Epidermal melanocyte (primary cell): Measurements from ENCODE around the gene SIX2.

Source experiments
- DNase-seq: peaks from one replicate; pipeline ENCODE4 v3.0.0; 2011; ENCODE audit warnings: low spot score; ENCODE audit not compliant: insufficient read length

SIX2 gene

DNA sequence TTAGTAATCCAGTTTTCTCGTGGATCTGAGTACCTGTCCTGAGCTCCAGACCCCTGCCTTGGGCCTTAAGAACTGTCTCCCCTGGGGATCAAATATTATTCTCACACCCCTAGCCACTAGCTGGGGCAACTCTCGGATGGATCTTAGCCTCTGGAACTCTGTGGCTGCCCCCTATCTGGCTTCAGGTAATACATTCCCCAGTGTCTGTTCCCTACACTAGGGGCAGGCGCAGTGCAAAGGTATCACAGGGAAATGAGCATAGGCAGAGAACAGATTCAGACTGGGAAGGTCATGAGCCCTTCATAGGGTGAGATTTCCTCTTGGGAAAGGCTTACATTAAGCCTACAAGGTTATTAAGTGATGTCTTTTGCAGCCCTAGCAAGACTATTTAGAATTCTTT, 11.2 kb upstream of the SIX2 start:
- no peak for DNase-seq

DNA sequence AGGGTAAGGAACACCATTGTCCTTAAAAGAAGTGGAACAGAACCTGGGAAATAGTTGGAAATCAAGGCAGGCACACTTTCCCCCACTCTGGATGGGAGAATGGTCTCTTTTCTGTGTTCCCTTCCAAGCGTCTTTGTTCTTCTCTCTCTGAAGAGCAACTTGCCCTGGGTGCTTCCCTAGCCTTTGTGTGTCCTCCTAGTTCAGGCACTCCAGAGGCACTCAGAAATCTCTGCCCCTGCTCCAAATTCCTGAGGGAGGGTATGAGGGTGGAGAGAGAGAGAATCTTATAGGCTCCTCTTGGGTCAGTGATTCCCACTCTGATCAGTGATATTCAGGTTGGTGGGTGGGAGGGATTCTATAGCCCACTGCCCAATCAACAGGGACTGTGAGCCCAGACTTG, 8.8 kb upstream of the SIX2 start:
- DNase-seq: no peak

DNA sequence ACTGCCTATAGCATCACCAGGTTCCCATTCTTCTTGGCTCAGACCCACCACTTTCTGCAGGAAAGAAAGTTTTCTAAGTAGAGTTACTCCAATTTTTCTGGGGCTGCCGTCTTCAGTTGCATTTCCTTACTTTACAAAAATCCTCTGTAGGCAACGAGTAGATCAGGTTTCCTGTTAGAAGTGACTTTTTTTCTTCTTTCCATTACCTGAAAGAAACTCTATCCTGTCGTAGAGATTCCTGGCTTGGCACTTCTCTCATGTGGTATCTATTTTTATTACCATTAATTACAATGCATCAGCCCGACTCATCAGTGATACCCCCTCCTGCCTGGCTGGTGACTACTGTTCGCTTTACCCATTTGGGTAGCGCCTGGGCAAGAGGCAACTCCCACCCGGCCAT, 5.6 kb upstream of the SIX2 start:
- no peak for DNase-seq

DNA sequence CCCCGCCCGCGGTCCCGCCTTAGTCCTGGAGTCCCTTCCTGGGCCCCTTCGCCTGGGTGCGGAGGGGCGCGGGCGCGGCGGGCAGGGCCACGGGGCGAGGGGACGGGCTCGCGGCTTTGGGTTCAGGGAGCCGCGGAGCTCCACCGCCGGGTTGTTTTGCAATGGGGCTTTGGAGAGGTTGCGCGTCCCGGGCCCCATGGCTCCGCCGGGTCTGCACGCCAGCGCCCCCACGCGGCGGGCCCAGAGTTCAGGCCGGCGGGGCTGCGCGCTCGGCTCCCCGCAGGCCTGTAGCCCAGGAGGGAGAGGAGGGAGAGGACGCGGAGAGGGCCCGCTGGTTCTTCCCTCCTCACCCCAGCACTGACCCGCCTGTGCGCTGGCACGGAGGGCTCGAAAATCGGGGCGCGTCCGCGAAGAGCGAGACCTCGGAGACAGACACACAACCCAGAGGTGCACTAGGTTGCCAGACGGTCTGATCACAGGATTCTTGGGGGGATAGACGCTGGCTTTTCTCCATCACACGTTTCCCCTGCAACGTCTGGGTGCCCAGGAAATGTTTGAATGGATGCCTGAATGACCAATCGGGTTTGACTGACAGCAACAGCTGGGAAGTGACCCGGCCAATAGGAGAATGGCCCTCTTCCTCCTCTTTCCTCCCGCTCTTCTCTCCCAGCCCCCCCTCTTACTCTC, 4.9 kb upstream of the SIX2 start:
- no peak for DNase-seq

DNA sequence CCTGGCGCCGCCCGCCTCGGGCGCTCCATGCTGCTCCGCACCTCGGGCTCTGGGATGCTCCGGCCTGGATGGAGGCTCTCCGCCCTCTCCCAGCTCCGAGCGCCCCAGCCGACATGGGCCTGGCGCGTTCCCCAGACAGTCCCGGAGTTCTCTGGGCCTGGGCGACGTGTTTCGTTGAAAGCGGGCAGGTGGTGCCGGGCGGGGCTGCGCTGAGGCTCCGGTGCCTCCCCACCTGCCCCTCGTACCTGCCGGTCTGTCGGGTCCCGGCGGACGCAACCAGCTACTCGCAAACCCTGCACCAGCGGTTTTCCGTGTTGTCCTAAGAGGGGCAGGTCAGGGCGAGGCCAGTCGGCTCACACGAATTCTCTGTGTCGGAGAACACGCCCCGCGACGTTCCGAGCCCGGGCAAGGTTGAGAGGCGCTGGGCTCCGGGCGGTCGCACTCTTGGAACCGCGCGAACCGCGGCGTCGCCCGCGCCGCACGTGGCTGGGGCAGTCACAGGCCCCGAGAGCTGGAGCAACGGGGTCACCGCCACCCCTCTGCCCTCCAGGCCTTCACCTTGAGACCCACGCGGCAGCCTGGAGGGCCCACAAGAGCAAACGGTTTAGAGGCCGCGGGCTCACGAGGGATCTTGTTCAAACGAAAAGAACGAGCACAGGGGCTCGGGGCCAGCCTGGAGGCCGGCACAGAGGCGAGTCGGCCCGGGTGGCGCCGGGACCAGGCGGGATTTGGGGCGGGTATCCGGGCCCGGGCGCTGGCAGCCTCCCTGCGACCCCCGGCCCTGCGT, 4.2 kb upstream of the SIX2 start:
- no peak for DNase-seq

DNA sequence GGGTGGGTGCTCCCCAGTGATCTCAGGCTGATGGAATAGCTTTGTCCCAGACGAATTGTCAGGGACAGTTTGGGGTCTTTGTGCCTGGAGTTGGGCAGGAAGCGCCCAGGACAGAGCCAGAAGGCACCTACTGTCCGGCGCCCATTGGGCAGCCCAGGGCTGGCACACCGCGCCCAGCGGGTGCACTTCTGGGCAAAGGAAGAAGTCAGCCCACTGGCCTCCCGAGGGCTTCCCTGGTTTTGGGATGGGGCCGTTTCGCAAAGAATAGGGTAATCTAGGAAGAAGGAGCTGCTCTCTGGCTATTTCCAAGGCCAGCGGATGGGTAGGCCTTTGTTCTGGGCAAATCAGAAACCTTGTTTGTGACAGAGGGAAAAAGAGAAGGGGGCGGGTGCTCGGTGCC, 3.5 kb upstream of the SIX2 start:
- DNase-seq: no peak

DNA sequence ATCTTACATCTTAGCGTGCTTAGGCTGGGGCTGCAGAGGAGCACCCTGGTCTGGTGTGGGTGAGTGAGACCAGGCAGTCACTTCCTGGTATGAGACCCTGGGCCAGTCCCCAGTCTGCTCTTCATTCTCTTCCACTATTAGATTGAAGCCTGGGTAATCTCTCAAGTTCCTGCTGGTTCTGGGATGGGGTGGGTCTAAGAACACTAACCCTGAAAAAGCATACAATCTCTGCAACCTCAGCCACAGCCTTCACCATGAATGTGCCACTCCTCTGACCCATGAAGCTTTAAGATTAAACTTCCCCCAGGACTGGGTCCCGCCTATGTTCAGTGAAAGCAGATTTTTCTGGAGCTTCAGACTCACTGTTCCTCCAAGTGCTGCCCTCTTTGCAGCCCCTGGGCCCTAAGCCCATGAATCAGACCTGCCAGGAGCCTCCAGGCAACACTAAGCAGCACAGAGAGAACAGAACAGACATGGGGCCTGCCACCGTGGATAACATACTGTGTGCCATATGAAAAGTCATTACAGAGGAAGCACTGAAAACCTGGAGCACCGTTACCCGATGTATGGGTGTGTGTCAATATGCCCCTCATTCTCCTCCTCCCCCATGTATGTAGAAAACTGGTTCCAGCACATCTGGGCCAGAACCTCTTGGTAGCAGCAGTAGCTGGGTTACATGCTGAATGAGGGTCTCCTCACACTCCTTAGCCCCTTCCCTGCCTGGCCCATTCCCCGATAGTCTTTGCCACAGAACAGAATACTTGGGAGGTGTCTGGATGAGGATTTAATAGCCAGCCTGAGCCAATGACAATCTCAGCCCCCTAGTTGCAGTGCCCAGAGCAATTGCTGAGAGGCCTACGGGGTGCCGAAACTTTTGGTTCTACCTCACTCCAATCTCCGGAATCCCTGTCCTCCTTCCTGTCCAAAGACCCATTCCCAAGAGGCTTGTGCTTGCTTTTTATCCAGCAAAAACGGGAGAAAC, 2.7 kb upstream of the SIX2 start:
- no peak for DNase-seq

DNA sequence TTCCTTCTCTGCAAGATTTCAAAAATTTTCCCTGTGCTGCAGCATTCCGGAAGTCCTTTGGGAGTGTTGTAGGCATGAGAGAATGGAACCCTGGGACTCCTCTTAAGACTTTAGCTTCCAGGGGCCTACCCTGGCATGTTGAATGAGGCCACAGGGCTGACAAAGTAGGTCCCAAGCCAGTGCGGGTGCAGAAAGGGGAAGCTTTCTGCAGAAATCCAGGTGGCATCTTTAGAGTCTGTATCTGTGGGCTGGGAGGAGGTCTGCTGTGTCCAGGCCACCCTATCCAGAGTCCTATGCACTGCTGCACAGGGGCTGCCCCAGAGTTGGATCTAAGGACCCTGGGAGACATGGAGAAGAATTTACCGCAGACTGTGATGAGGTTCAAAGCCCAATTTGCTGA, 1.9 kb upstream of the SIX2 start:
- no peak for DNase-seq

DNA sequence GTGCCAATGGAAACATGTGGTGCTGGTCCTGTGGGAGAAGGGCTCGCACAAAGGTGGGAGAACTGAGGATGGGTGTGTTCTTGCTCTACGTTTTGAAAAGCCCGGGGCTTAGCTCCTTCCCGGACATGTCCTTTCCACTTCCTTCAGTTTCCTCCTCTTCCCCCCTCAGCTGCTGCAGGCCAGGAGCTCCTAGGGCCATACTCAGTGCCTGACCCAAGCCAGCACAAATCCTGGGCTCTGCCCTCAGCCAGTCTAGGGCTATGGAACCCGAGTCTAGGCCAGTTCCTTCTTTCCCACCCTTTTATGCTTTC, 1.4 kb upstream of the SIX2 start:
- DNase-seq: no peak

DNA sequence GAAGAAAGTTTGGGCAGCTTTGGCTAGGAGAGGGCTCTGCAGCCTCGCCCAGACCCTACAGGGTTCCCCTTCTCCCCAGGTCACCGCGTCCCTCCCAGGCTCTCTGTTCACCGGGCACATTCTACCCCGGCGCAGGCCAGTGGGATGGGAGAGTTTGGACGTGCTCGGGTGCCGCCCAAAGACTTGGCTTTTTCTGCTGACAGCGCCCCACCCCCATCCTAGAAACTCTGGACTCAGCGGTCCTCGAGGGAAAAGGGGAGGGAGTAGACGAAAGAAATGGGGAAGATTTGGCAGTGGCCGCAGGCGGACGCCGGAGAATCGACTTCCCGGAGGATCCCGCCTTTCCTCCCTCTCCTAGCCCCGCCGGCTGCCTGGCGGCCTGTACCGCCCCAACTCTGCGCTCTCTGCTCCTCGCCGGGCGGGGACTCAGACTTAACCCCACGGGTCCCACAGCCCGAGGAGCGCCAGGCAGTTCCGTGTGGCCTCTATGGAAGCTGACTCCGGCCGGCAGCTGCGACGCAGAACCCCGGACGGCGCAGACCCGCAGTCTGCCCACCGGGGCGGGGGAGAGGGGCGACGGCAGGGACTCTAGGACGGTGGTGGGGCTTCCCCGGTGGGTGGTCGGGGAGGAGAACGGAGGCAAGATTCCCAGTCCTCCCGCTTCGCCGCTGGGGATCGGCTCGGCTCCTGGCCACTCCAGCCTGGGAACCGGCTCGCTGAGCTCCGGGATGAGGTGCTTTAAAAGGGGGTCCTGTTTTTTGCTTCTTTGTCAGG, 863 bp upstream of the SIX2 start:
- DNase-seq: peak; percentile 79

DNA sequence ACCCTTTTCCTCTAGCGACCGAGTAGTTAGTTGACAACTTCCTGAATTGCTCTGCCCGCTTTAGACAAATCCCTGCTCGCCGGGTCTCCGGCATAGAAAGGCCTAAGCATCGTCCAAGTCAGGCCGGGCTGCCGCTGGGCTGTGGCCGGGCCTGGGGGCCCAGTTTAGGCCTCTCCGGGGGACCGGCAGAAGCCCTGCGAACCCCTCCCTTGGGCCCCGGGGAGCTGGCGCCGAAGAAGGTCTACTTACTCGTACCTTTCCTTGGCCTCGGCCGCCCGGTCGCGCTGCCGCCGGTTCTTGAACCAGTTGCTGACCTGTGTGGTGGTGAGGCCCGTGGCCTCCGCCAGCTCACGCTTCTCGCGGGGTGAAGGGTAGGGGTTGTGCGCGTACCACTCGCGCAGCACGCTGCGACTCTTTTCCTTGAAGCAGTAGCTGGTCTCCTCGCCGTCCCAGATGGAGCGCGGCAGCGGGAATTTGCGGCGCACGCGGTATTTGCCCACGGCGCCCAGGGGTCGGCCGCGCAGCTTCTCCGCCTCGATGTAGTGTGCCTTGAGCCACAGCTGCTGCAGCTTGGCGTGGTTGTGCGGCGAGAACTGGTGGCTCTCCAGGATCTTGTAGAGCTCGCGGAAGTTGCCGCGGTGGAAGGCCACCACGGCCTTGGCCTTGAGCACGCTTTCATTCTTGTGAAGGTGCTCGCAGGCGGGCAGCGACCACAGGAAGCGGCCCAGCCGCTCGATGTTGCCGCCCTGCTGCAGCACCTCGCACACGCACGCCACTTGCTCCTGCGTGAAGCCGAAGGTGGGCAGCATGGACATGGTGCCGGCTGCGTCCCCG, 739 bp downstream of the SIX2 start:
- no peak for DNase-seq

DNA sequence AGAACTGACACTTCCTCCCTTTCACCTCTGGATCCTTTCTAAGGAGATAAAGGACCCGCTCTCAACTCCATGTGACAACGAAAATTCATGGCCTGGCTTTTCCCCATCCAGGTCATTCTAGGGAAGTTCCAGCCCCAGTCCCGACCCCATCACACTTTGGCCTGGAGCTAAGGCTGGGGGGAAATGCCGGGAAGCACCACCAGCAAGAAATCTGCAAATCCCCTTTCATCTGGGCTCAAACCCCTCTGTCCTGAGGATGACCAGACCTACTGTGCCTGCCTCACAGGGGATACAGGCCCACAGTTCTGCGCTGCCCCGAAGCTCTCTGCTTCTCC, 1.3 kb downstream of the SIX2 start:
- DNase-seq: no peak

DNA sequence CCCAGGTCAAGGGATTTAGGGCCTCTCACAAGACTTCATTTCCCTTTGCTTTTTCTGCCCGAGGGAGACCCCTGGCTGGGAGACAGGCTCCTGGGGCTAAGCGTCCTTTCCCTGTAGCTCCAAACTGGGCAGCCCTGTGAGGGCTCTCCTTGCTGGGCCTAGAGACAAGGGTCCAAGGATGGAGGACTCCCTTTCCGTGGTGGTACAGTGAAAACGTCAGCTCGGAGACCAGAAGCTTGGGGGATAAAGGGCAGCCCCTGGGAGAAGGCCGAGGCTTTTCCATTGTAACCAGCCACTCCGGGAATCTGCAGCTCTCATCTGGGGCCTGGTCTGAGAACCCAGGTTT, 2.3 kb downstream of the SIX2 start:
- DNase-seq: no peak

DNA sequence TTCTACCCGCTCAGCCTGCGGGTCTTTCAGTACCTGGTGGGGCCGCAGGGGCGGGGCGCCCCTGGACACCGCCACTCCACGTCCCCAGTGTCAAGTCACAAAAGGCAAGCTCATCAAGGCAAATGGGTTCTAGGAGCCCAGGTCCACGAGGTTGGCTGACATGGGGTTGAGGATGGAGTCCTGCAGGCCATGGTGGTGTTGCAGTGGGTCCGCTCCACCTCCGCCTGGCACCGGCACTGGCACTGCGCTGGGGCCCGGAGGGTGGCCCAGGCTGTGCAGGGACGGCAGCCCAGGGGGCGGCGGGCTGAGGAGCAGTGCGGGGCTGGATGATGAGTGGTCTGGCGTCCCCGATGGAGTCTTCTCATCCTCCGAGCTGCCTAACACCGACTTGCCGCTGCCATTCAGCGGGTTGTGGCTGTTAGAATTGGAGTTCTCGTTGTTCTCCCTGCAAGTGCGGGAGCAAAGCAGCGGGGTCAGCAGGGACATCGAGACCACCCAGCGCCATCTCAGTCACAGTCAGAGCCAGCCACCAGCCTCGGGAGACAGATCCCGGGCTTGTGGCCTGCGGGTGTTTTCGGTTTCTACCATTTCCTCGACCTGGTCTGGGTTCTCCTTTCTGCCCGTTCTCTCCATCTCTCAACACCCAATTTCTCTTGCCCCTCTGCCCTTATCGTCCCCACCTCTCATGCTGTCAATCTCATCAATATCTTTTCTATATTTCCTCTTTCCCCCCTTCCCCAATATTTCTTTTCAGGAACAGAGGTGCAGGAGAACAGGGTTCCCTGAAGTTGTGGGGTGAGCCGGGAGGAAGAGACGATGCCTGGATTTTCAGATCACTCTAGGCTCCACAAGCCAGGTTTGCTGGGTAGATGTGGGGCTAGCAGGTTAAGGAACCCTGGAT, 3.0 kb downstream of the SIX2 start:
- DNase-seq: no peak

DNA sequence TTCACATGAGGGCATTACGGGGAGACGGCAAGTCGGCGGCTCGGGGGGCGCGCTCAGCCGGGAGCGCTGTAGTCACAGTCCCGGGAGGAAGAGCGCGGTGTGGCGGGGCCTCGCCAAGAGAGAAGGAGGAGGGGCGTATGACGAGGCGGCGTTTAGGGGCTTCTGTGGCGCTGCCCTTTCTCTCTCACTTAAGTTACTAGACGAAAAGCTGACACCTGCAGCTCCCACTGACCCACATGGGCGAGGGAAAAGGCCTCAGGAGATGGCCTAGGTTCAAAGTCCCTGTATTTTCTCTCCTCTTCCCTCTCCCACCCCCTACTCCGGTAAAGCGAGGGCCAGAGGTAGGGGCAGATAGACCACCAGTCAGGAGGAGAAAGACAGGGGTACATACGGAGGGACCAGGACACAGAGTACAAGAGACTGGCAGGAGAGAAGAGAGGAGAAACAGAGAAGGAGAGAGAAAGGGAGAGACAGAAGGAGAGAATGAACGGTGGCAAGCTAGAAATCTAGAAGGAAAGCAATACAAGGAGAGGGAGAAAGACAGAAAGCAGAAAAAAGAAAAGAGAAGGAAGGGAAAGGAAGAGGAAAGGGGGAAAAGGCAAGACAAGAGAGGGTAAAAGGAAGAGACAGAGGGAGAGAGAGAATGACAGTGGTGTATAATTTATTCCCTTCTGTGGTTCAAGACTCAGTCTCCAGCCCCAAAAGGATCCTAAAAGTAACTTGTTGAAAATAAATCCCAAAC, 3.8 kb downstream of the SIX2 start:
- no peak for DNase-seq

DNA sequence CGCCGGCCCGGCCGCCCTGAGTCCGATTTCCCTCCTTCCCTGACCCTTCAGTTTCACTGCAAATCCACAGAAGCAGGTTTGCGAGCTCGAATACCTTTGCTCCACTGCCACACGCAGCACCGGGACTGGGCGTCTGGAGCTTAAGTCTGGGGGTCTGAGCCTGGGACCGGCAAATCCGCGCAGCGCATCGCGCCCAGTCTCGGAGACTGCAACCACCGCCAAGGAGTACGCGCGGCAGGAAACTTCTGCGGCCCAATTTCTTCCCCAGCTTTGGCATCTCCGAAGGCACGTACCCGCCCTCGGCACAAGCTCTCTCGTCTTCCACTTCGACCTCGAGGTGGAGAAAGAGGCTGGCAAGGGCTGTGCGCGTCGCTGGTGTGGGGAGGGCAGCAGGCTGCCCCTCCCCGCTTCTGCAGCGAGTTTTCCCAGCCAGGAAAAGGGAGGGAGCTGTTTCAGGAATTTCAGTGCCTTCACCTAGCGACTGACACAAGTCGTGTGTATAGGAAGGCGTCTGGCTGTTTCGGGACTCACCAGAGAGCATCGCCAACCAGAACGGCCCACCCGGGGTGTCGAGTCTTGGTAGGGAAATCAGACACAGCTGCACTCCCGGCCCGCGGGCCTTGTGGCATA, 4.6 kb downstream of the SIX2 start:
- no peak for DNase-seq

DNA sequence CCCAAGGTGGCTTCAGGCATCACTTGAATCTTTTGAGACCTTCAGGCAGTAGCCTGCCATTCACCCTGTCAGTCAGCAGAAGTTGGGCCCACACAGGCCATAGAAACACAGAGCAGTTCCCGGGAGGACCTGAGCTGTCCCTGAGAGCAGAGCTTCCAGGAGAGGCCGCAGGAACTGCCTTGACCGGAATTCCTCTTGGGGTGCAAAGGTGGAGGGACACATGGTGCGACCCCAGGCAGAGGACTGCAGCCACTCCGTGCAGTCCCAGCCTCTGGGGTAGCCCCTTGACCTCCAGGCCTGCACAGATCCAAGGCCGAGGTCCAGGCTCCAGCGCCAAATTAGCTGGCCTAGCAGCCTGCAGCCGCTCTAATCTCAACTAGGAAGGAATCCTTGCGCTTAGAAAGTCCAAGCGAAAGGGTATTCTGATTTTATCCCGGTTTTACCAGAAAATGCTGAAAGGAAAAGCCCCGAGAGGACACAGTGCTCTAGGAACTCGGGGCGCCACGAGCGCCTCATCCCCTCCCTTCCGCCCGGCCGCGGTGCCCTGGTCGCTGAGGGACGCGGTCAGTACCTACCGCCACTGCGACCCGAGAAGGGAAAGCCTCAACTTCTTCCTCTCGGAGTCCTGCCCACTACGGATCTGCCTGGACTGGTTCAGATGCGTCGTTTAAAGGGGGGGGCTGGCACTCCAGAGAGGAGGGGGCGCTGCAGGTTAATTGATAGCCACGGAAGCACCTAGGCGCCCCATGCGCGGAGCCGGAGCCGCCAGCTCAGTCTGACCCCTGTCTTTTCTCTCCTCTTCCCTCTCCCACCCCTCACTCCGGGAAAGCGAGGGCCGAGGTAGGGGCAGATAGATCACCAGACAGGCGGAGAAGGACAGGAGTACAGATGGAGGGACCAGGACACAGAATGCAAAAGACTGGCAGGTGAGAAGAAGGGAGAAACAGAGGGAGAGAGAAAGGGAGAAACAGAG, 5.4 kb downstream of the SIX2 start:
- DNase-seq: no peak
